Fibroblast of skin of right biceps (primary cell): ENCODE data around the gene SHROOM3.
A peak's percentile ranks its signal among the peaks of the same experiment; 100 is the strongest.

Experiments used
- DNase-seq: peaks from one replicate; pipeline ENCODE4 v3.0.0-alpha.2; 2013

Gene SHROOM3

GRCh38 chr4:76799140-76799539 lies 364.1 kb downstream of the SHROOM3 start:
- no peak for DNase-seq

- DNase-seq: no peak
Measured at GRCh38 chr4:76799718-76800117, 364.7 kb downstream of the SHROOM3 start.

DNA sequence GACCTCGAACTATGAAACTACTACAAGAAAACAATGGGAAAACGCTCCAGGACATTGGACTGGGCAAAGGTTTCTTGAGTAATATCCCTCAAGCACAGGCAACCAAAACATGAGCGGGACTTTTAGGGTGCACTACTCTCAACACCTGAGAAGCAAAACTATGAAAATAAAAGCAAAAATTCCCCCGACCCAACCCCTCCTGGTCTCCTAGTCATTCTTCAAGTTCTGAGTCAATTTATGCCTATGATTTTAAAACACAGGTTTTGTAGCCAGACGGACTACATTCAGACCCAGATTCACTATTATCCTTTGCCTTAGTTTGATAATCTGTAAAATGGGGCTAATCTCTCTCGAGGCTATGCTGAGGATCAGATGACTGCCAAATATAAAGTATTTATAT lies 365.9 kb downstream of the SHROOM3 start:
- DNase-seq: no peak

- DNase-seq: peak; percentile 72
Measured at GRCh38 chr4:76801621-76802235, 366.7 kb downstream of the SHROOM3 start.

DNA sequence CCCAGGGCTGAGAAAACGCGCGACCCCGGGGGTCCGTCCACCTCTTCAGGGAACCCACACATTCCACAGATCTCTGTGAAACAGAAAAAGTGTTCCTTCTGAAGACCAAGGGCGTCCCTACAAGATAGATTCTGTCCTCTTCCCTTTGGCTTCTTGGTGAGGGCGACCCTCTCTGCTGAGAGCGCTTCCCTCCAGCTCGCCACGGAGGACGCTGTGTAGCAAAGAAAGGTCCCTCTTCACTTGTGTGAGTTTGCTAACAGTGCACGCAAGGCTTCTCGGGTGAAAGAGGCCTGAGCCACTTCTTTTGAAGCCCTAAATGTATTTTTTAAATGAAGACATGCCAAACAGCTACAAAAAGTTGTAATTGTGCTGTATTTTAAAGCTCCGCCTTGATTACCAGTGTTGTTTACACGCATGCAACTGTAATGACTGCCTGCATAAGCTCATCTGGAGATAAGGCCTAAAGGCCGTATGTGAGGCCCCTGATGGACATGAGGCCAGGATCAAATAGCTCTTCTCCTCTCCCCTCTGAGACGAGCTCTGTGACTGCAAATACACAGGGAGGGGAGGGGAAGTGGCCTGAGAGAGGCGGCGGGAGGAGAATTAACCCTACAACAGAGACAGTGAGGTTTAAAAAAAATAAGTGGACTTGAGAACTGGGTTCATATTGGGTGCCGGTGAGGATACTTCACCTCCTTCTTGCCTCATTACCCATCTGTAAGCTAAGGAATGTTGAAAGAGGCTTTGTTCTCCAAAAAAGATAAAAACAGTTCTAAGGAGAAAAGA lies 367.4 kb downstream of the SHROOM3 start:
- peak; percentile 61 for DNase-seq

GRCh38 chr4:76803522-76803921 lies 368.5 kb downstream of the SHROOM3 start:
- peak; percentile 91 for DNase-seq

- peak; percentile 79 for DNase-seq
Measured at GRCh38 chr4:76804096-76804495, 369.1 kb downstream of the SHROOM3 start.

- DNase-seq: peak; percentile 38
Measured at GRCh38 chr4:76806346-76806745, 371.3 kb downstream of the SHROOM3 start.

GRCh38 chr4:76806757-76807156 lies 371.7 kb downstream of the SHROOM3 start:
- no peak for DNase-seq

DNA sequence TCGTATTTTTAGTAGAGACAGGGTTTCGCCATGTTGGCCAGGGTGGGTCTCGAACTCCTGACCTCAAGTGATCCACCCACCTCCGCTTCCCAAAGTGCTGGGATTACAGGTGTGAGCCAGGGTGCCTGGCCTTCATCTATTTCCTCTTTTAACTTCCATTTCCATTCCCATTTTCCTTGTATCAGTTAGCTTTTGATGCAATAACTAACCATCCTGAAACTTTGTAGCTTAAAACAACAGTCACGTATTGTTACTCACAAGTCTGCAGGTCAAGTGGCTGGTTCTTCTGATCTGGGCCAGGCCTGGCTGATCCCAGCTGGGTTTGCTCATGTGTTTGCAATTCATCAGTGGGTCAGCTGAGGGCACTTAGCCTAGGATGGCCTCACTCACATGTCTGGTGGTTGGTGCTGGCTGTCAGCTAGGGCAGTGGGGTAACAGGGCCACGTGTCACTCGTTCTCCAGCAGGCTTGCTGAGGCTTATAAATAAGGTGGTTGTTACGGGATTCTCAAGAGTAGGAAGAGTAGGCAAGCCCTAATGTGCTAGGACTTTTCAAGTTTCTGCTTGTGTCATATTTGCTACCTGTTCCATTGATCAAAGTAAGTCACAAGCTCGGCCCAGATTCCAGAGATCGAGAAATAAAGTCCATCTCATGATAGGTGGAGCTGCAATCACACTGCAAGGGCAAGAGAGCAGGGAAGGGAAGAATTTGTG lies 374.7 kb downstream of the SHROOM3 start:
- no peak for DNase-seq

DNA sequence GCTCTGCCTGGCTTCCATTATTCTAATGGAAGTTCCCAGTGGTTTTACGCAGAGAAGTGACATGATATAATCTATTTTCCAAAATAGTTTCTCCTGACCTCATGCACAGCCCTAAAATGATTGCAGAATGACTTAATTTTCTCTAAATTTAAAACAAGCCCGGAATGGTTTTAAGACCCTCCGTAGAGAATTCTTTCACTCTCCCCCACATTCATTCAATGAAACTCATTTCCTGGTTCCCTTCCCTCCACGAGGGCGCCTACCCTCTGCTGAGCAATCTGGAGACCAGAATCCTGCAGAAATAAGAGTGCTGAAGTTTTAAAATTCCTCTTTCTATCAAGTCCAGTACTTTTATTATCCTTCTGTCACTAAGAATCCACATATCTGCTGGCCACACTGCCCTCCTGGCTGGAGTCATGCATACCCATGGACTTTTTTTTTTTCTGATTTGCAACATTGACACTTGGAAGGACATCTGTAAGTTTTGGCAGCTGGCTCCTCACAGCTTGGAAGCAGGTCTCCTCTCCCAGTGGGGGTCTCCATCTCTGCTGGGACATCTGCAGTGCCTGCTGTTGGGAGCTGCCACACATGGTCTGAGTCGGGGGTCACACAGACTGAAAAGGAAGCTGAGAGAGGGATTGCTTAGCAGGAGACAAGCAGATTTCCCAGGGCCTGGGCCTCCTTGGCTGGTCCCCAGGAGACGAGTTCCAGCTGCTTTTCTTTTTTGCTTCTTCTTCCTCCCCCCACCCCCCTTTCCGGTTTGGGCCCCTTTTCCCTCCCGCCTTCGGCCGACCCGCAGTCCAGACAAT lies 376.8 kb downstream of the SHROOM3 start:
- peak; percentile 89 for DNase-seq

DNA sequence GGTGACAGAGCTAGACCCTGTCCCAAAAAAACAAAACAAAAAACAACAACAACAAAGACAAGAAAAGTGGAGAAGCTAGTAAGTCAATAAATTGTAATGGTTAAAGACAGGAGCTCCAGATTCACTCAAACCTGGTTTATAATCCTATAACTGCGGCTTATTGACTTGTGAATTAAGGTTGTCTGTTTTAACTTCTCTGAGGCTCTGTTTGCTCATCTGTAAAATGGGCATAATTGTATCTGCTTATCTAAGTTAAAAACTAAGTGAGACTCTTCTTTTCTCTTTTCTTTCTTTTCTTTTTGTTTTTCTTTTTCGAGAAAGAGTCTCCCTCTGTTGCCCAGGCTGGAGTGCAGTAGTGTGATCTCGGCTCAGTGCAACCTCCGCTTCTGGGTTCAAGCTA lies 378.0 kb downstream of the SHROOM3 start:
- DNase-seq: no peak

DNA sequence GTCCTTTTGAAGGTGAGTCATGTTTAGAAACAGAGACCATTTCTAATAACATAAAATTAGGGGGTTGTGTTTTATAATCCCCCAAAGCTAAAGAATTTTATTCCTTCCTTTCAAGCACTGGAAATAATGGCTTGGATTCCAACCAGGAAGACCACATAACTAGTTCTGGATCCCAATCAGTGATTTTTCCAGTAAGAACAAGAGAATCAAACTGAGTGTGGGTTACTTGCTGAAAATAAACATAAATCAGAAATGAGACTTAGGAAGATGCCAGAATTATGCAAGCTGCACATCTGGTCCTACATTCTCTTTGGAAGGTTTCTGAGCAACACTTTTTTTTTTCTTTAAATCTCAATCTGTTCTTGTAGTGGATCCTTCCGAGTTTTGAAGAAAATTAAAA lies 386.6 kb downstream of the SHROOM3 start:
- DNase-seq: peak; percentile 89

- DNase-seq: no peak
Measured at GRCh38 chr4:76822303-76822702, 387.3 kb downstream of the SHROOM3 start.

GRCh38 chr4:76823495-76823894 lies 388.5 kb downstream of the SHROOM3 start:
- DNase-seq: peak; percentile 60

DNA sequence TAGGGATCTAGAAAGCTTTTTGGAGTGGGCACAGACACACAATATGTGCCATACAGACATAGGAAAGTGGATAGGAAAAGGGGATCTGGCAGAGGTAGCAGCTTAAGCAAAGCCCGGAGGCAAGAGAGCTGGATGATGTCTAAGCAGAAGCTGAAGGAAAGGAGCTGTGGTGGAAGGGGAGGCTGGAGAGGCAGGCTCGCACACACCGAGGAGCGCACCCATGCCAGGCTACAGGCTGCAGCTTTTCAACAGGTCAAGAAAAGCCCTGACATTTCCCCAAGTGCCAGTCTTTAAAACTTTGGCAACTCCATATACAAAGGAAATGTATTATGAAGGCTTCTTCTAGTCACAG lies 395.6 kb downstream of the SHROOM3 start:
- no peak for DNase-seq

DNA sequence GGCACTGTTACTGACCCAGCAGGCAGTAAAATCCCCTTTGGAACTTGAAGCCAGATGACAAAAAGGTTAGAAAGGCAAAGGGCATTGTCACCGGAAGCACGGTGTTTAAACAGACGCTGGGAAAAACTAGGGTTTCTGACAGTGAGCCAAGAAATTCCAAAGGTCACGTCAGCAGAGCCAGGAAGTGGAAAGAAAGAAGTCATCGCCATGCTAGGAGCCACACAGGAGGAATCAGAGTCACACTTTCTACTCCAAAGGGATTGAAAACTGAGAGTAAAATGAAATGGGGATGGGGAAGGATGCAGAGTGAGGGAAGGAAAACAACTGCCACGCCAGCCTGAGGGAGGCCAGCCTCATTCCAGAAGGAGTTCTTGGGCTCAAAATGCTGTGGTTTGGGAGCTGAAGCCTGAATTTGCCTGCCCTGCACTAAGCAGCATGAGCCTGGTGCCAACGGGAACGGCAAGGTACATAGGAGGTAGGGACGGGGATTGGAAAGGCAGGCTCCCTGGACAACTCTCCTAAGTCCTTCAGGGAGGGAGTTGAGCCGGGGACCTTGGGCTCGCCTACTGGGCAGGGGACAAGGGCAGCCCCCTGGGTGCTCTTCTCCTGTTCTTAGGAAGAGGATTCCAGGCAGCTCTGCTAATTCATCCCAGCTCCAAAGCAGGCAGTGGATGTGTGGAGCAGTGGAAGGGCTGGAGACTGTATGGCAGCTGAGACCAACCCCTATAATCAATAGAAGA lies 396.1 kb downstream of the SHROOM3 start:
- DNase-seq: peak; percentile 92

DNA sequence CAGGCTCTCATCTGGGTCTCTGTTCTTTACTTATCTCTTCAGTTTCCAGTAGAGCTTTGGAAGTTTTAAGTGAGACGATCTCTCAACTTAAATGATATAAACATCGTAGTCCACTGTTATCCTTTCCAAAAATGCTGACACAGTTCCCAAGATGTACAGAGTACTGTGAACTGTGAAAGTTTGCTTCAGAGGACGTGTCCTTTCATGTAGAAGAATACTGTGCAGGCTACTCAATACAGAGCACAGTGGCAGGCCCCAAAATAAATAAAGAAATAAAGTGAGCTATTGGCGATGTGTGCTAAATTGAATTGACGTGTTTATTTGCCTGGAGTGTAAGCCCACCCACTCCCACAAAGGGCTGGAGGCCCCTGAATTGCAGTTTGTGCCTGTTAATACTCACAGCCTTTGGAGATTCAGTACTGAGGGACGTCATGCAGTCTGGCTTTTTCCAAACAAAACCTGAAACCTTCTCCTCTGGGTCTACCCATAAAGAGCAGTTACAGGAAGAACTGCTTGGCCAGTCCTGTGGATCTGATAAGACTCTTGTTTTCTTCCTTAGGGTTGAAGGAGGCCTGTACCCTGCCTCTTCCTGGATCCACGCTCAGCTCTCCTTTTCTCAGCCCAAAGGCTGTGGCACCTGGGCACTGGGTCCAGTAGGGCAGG lies 396.8 kb downstream of the SHROOM3 start:
- no peak for DNase-seq
